Fibroblast of mammary gland (primary cell): ENCODE measurements around the gene UNC13A.

Source experiments
- DNase-seq: peaks from one replicate; pipeline ENCODE4 v3.0.0-alpha.2; 2010; ENCODE audit warnings: low read depth
- H3K4me3 ChIP-seq: 2 replicates; pipeline ENCODE4 v1.5.1; 2011; ENCODE audit warnings: low read depth, mild to moderate bottlenecking, low read length, moderate library complexity; ENCODE audit not compliant: control insufficient read depth
- TF ChIP-seq, protein P1 (sequence below): conservative IDR thresholded peaks from 2 replicates; pipeline ENCODE4 v1.5.1; 2011; ENCODE audit warnings: low read depth, low read length, inconsistent platforms; ENCODE audit not compliant: control insufficient read depth, insufficient read depth

Gene UNC13A

GRCh38 chr19:17658240-17658639 is 29.9 kb downstream of the UNC13A start:
- no peak for DNase-seq
- no peak overlapping the region for H3K4me3 ChIP-seq
- TF ChIP-seq, protein P1, sequence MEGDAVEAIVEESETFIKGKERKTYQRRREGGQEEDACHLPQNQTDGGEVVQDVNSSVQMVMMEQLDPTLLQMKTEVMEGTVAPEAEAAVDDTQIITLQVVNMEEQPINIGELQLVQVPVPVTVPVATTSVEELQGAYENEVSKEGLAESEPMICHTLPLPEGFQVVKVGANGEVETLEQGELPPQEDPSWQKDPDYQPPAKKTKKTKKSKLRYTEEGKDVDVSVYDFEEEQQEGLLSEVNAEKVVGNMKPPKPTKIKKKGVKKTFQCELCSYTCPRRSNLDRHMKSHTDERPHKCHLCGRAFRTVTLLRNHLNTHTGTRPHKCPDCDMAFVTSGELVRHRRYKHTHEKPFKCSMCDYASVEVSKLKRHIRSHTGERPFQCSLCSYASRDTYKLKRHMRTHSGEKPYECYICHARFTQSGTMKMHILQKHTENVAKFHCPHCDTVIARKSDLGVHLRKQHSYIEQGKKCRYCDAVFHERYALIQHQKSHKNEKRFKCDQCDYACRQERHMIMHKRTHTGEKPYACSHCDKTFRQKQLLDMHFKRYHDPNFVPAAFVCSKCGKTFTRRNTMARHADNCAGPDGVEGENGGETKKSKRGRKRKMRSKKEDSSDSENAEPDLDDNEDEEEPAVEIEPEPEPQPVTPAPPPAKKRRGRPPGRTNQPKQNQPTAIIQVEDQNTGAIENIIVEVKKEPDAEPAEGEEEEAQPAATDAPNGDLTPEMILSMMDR: no peak

DNA sequence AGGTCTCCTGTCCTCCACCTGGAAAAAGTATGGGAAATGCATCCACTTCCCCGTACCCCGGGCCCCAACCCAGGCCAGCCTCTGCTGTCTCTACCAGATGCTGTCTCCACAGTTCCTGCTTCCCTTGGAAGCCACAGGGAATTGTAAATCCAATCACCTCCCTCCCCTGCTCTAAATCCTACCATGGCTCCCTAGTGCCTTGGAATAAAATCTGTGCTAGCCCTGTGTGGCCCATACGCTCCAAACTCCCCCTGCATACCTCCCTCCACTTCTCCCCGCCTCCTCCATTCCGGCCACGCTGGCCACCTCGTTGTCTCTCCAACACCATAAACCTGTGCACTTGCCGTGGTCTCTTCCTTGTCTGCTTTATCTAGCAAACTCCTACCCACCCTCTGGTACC is 31.2 kb downstream of the UNC13A start:
- TF ChIP-seq, protein P1: no peak
- no peak for DNase-seq
- no peak overlapping the region for H3K4me3 ChIP-seq

DNA sequence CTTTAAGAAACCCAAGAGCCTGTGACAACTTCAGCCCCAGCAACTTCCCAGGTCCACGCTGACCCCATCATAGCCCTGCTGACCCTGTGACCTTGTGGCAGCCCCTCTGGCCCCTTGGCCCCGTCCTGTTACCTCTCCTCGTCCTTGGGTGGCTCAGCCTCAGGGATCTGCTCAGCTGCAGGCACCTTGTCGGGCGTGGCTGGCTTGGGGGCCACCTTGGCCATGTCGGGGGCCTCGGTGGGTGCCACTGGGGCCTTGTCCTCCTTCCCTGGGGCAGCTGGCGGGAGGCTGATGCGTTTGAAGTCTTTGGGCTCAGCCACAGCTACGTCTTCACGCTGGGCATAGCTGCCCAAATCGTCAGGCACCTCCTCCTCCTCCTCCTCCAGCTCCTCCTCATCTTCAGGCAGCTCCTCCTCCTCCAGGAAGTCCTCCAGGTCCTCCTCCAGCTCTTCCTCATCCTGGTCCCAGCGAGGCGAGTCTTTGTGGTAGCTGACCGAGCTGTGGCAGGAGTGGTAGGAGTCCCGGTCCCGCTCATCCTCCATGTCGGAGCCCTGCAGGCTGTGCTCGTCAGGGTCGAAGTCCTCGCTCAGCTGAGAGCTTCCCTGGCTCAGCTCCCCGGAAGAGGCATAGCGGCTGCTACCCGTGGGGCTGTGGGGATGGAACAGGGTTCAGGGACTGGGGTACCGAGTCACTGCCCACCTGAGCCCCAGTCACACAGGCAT is 32.2 kb downstream of the UNC13A start:
- no peak for DNase-seq
- H3K4me3 ChIP-seq: no peak overlapping the region
- TF ChIP-seq, protein P1: no peak

- TF ChIP-seq, protein P1: no peak
- H3K4me3 ChIP-seq: no peak overlapping the region
- DNase-seq: no peak
These were observed 33.2 kb downstream of the UNC13A start for GRCh38 chr19:17654993-17655392.

- TF ChIP-seq, protein P1: no peak
- no peak overlapping the region for H3K4me3 ChIP-seq
- DNase-seq: no peak
These were observed 35.5 kb downstream of the UNC13A start for GRCh38 chr19:17652627-17653026.

DNA sequence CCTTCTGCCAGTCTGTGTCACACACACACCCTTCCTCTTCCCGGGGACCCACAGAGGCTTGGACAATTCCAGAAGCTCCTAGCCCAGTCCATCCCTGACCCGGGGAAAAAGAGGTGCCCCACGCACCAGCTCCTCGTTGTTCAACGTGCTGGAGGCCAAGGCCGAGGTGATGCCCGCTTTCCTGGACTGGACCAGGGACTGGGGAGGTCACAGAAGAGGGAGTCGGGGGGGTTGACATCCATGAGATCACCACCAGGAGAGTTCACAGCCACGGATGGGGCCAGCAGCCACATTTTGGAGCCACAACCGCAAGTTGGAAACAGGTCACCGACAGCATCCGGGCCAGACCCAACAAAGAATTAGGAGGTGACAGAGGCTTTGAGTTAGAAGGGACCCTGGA is 39.4 kb downstream of the UNC13A start:
- TF ChIP-seq, protein P1: no peak
- H3K4me3 ChIP-seq: no peak overlapping the region
- no peak for DNase-seq

DNA sequence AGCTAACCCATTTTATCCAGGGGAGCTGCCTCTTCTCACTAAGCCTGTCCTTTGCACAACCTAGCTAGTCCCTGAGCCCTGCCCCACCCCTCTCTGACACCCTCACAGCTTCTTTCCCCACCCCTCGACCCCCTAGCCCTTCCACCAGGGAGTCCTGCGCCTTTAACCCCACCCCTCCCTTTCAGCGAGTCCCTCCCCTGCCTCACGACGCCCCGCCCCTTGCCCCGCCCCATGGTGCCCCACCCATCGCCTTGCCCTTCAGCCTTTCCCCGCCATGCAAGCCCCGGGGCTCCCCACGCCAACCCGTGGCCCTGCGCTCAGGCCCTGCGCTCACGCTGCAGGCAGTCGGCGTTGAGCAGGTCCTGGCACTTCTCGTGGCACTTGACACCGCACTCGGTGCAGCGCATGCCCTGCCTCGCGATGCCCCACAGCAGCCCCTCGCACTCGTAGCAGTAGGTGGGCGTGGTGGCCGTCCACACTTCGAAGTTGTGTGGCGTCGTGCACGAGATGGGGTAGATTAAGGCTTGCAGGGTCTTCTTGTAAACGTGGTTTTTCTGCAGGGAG is 40.0 kb downstream of the UNC13A start:
- DNase-seq: no peak
- H3K4me3 ChIP-seq: no peak overlapping the region
- TF ChIP-seq, protein P1: no peak
